PC-9 (cell line): ENCODE data around the gene RTL1.

Source experiments
- CTCF ChIP-seq: fragments of 200-600 bp; sonication (generic); conservative IDR thresholded peaks from 2 replicates; pipeline ENCODE4 v1.6.1; 2017; ENCODE audit warnings: mixed run types, antibody characterized with exemption, mild to moderate bottlenecking, moderate library complexity
- EZH2 ChIP-seq: fragments of 200-600 bp; sonication (generic); IDR thresholded peaks from 2 replicates; pipeline ENCODE4 v1.8.0; 2017; ENCODE audit warnings: antibody characterized with exemption, low read depth

- no peak for TF ChIP-seq CTCF
- TF ChIP-seq EZH2: no peak
Observed at GRCh38 chr14:100830681-100831080, 72.8 kb downstream of the RTL1 start.
